Measurements from ENCODE around the gene SERP2. TPM values are rescaled to one million over a fixed set of nuclear protein-coding genes. Genes with fewer than 3 reads are reported as not detected.
"Not testable (repeated sequence)": the region's sequence is repeated elsewhere in the genome, so short reads cannot be mapped to it uniquely, and the experiment has no call there.

Gene SERP2
- total RNA-seq, result under 1 TPM in 2 of 3 donors, not detected in 1; 0.63 to 0.76 TPM

DNA sequence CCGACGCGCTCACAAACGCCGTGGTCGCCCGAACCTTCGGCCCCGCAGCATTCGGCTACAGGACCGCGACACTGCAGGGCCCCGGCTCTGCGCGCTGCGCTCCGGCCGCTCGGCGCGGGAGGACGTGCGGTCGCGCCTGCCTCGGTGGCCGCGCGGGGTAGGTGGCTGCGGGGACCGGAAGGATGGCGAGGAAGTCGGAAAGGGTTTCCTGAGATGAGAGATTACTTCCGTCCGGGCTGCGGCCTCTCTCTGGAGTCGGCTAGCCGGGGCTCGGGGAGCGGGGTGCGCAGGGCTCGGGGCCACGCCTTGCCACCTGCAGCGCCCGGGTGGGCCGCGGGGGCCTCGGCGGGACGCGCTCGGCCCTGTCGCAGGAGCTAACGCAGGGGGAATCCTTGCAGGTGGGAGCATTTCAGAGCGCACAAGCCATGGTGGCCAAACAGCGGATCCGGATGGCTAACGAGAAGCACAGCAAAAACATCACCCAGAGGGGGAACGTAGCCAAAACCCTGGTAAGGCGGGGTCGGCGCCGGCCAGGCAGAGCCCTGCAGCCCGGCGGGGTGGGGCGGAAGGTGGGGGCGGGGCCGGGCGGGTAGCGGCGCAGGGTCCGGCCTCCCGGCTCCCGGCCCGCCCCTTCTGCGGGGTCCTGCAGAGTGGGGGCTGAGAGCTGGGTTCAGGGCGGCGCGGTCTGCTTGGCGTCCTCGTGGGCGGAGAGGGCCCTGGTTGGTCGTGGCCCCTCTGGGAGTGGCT, at the start of gene SERP2:
TSS of gene SERP2 (plus strand) at position 224 of the 747 bp plus-strand sequence. CDS start at position 426, 202 bp downstream.
- H3K4me3 Mint-ChIP-seq, result peak within 1 kb of the TSS; percentile 43
- DNase-seq (no peak), ATAC-seq (peak; percentile 39 to 45)
- H3K9me3 Mint-ChIP-seq, result no peaks in the 10 kb centered on the region
- H3K27me3 Mint-ChIP-seq (ENCODE audit: low read depth), result peaks cover 45% of the 10 kb centered on the region
- H3K4me1 Mint-ChIP-seq (ENCODE audit: low read depth), result peaks cover 6% of the 10 kb centered on the region
- no peaks in the 10 kb centered on the region for H3K36me3 Mint-ChIP-seq (ENCODE audit: insufficient read depth)

DNA sequence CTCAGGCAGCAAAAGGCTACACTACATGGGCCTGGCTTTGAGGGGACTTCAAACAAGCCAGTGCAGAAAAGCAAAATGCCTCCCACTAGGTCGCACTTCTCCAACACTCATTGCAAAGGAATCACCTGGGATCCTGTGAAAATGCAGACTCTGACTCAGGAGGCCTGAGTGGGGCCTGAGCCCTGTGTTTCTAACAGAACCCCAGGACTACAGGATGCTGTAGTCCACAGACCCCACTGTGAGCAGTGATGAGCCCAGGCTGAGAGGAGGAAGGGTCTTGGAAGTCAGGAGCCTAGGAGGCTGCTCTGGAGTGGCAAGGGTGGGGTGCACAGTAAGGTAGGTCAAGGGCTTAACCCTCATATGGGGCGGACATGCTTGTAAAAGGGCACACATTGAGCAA, 46.7 kb upstream of the SERP2 start:
- no peak overlapping the region for H3K4me3 Mint-ChIP-seq
- H3K27me3 Mint-ChIP-seq (ENCODE audit: low read depth), result peaks cover 3% of the 10 kb centered on the region
- H3K4me1 Mint-ChIP-seq (ENCODE audit: low read depth), result no peaks in the 10 kb centered on the region
- no peaks in the 10 kb centered on the region for H3K9me3 Mint-ChIP-seq
- H3K36me3 Mint-ChIP-seq (ENCODE audit: insufficient read depth), result no peaks in the 10 kb centered on the region
- DNase-seq (no peak), ATAC-seq (no peak)

DNA sequence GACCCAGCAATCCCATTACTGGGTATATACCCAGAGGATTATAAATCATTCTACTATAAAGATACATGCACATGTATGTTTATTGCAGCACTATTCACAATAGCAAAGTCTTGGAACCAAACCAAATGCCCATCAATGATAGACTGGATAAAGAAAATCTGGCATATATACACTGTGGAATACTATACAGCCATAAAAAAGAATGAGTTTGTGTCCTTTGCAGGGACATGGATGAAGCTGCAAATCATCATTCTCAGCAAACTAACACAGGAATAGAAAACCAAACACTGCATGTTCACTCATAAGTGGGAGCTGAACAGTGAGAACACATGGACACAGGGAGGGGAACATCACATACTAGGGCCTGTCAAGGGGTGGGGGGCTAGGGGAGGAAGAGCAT, 44.6 kb upstream of the SERP2 start:
- not testable (repeated sequence) for DNase-seq; H3K9me3 Mint-ChIP-seq; H3K4me3 Mint-ChIP-seq; H3K36me3 Mint-ChIP-seq (ENCODE audit: insufficient read depth); ATAC-seq; H3K27me3 Mint-ChIP-seq (ENCODE audit: low read depth); H3K4me1 Mint-ChIP-seq (ENCODE audit: low read depth)

DNA sequence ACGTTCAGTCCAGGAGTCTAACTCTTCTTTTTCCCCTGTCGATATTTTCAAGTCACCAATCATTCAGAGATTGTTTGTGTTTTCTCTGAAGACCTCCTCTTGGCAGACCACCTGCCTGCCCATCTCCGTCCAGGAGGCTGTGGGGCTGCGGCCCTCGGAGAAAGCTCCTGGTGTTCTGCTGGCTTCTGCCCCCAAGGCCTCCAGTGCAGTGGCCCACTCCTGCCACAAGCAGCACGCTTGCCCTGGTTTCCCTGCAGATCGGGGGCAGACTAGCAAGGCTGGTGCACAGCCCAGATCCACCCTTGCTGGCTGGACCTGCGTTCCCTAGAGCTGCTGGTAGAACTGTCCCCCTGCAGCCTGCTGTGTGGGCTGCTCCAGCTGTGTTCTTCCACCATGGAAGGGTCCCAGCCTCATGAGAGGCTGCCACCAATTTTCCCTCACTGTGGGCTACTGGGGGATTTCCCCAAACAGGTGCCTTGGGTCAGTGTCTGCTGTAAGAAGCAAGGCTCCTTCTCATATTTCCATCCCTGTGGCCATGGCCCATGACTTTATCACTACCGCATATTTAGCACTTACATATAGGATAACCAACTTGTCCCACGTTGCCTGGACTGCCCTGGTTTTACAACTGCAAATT, 43.6 kb upstream of the SERP2 start:
- Mint-ChIP-seq H3K4me1 (ENCODE audit: low read depth) (no peaks in the 10 kb centered on the region), H3K9me3 (no peaks in the 10 kb centered on the region), H3K4me3 (no peak overlapping the region), H3K27me3 (ENCODE audit: low read depth) (peaks cover 3% of the 10 kb centered on the region), H3K36me3 (ENCODE audit: insufficient read depth) (no peaks in the 10 kb centered on the region)
- DNase-seq (no peak), ATAC-seq (no peak)

DNA sequence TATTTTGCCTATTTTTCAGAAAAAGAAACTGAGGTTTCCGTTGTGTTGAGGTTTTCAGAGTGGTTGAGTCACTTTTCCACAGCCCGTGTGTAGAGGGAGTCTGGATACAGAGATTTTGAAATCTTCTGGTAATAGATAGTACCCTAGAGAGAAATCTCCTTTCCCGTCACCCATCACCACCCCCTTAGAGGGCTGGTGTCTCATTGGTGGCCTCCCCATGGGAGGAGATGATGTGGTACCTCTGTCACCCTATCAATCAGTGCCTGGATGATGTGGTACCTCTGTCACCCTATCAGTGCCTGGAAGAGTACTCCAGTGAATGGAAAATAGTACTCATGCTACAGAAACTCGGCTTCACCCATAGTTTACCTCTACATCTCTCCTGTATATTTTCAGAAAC, 42.2 kb upstream of the SERP2 start:
- H3K9me3 Mint-ChIP-seq, result no peaks in the 10 kb centered on the region
- DNase-seq (no peak), ATAC-seq (peak; percentile 77 to 86)
- no peaks in the 10 kb centered on the region for H3K36me3 Mint-ChIP-seq (ENCODE audit: insufficient read depth)
- no peak overlapping the region for H3K4me3 Mint-ChIP-seq
- H3K27me3 Mint-ChIP-seq (ENCODE audit: low read depth), result peaks cover 3% of the 10 kb centered on the region
- no peaks in the 10 kb centered on the region for H3K4me1 Mint-ChIP-seq (ENCODE audit: low read depth)

DNA sequence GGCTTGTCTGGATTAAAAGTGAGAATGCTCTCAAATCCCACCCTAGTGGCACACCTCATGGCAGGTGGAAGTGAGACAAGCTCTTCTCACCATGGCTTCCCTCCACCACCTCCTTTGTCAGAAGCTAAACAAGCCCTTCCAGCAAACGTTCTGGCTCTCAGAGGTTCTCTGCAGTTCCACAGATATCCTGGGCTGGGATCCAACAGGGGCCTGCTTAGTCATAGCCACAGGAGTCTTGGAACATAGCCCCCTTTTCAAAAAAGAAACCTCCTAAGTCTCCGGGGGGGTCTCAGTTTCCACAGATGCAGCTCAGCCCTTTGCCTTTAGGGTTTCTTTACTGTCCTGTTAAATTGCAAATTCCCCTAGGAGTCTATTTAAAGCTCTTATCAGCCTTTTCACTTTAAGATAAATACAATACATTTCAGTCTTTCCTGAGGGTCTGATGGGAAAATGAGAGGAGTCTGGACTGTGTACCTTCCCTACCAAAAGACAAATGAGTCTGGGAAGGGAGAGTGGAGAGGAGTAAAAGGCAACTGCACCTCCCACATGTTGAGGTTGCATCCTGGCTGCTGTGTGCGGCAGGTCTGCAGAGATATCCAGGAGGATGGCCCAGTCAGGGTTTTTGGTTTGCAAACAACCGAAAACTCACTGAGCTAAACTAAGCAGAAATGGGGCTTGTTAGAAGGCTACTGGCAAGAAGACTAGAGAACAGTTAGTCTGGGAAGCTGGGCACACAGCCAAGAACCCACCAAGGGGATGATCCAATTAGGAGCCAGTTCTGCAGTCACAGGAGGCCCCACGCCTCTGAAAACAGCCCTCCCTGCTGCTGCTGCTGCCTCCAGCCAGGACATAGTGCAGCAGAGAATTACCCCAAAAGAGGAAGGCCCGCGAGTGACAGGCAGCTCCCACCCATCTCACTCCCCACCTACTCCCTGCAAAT, 41.4 kb upstream of the SERP2 start:
- Mint-ChIP-seq H3K27me3 (ENCODE audit: low read depth) (peaks cover 3% of the 10 kb centered on the region), H3K4me3 (no peak overlapping the region), H3K36me3 (ENCODE audit: insufficient read depth) (no peaks in the 10 kb centered on the region)

DNA sequence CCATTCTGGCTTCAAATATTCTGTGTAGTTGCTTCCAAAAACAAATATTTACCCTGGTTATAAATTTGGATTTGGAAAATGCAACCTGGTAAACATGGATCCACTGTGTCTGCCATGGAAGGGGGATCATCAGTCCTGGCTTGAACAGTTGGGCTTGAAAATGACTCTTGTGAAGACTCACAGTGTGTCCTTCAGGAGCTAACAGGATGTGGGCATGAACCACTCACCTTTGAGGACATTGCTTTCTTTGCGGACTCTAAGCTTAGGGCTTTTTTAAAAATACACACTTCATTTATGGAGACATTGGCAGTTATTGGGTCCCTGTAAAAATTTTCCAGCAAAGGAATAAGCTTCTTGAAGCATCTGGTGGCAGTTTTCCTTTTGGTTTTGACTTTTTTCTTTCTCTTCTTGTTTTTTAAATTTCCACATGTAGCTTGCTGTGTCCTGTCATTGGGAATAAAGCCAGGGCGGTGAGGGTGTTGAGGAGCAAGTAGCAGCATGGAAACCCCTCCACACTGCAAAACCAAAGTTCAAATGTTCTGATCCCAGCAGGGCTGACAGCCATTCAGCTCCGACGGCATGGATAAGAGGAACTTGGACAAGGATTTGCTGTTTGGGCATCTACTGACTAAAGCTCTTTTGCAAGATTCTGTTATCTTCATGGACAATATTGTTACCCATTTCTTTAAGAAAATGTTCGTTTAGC, 39.5 kb upstream of the SERP2 start:
- Mint-ChIP-seq H3K4me3 (no peak overlapping the region), H3K4me1 (ENCODE audit: low read depth) (peaks cover 3% of the 10 kb centered on the region), H3K27me3 (ENCODE audit: low read depth) (no peaks in the 10 kb centered on the region), H3K9me3 (no peaks in the 10 kb centered on the region), H3K36me3 (ENCODE audit: insufficient read depth) (no peaks in the 10 kb centered on the region)
- no peak for DNase-seq
- ATAC-seq, result no peak

More for the DNA sequence above, 41.4 kb upstream of the SERP2 start:
- DNase-seq (no peak), ATAC-seq (no peak)
- peaks cover 3% of the 10 kb centered on the region for H3K4me1 Mint-ChIP-seq (ENCODE audit: low read depth)
- H3K9me3 Mint-ChIP-seq, result no peaks in the 10 kb centered on the region

DNA sequence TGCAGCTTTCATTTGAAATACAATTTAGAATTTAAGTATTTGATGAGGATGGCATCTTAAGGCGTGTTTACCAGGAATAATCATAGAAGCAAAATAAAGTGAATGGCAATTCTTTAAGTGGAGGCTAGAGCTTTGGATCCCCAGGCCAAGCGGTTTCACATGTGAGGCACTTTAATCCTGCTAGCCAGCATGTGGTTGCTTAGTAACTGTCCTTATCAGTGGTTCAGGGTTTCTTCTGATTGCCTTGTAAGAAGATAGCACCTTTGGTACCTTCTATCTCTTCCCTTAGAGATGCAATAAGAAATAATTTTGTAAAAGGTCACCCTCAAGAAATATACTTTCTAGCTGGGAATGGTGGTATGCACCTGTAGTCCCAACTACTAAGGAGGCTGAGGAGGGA, 38.9 kb upstream of the SERP2 start:
- no peak for ATAC-seq
- Mint-ChIP-seq H3K4me3 (no peak overlapping the region), H3K4me1 (ENCODE audit: low read depth) (peaks cover 3% of the 10 kb centered on the region), H3K27me3 (ENCODE audit: low read depth) (no peaks in the 10 kb centered on the region), H3K36me3 (ENCODE audit: insufficient read depth) (no peaks in the 10 kb centered on the region), H3K9me3 (no peaks in the 10 kb centered on the region)
- no peak for DNase-seq

DNA sequence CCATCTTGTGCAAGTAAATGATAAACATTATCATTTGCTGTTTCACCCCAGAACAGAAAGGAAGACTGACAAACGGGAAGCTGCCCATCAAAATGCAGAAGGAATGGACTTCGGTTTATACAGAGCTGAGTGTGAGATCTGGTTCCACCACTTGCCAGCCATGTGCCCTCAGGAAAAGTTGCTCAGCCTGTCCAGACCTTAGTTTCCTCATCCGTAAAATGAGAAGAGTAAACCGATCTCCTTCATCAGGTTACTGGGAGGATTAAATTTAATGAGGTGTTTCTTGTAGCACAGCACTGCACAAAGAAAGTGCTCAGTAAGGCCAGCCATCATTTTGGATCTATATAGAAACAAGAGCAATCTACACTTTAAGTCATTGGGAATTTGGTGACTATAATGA, 36.7 kb upstream of the SERP2 start:
- Mint-ChIP-seq H3K4me1 (ENCODE audit: low read depth) (peaks cover 3% of the 10 kb centered on the region), H3K27me3 (ENCODE audit: low read depth) (no peaks in the 10 kb centered on the region), H3K4me3 (no peak overlapping the region), H3K36me3 (ENCODE audit: insufficient read depth) (no peaks in the 10 kb centered on the region), H3K9me3 (no peaks in the 10 kb centered on the region)
- no peak for ATAC-seq
- no peak for DNase-seq

DNA sequence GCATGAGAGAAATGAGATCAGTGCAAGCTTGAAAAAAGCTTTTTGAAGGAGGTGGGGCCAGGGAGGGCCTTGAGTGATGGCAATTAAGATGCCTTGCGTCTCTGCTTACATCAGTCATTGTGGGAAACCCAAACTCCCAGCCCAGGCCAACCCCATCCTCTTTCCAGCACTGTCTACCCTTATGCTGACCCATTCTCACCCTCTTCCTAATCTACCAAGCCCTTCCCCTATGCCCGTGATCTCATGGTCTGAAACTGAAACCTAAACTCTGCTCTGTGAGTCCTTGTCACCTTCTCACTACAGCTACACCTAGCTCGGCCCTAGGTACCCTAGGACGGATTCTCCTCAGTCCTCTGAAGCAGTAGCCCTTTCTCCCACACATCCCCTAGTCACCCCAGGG, 36.0 kb upstream of the SERP2 start:
- H3K9me3 Mint-ChIP-seq, result no peaks in the 10 kb centered on the region
- no peak for DNase-seq
- H3K36me3 Mint-ChIP-seq (ENCODE audit: insufficient read depth), result no peaks in the 10 kb centered on the region
- peaks cover 3% of the 10 kb centered on the region for H3K4me1 Mint-ChIP-seq (ENCODE audit: low read depth)
- peak in 1 of 2 donors; percentile 27 for ATAC-seq
- H3K4me3 Mint-ChIP-seq, result no peak overlapping the region
- H3K27me3 Mint-ChIP-seq (ENCODE audit: low read depth), result no peaks in the 10 kb centered on the region

DNA sequence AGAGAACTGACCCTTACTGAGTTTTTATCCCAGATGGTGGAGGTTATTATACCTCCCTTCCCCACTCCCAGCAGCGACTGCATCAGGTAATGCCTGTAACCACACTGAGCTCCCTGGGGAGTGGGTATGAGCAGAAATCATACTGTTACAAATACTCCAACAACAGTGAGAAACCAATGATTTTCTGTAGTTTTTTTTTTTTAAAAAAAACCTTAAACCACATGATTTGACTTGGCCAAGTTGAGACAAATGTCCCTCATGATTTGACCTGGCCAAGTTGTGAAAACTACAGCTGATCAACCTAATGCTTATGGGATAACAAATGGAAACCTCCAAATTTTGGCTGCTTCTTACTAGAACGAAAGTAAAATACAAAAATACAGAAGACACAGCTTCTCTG, 33.1 kb upstream of the SERP2 start:
- DNase-seq, result no peak
- ATAC-seq, result no peak
- Mint-ChIP-seq H3K27me3 (ENCODE audit: low read depth) (no peaks in the 10 kb centered on the region), H3K9me3 (no peaks in the 10 kb centered on the region), H3K36me3 (ENCODE audit: insufficient read depth) (no peaks in the 10 kb centered on the region), H3K4me1 (ENCODE audit: low read depth) (peaks cover 3% of the 10 kb centered on the region), H3K4me3 (no peak overlapping the region)

DNA sequence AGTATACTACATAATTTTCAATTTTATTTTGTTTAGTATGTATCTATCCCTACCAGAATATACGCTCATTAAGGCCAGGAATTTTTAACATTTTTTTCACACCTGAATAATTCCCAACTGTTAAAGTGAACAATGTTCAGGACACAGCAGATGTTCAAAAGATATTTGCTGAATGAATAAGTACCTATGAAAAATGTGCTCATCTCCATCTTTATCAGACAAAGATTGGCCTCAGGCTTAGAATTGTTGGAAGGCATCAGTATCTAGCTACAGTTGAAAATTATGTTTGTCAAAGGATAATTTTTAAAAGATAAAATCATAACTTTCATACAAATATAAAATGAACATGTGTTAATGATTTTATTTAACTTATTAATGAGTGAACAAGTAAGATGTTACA, 30.9 kb upstream of the SERP2 start:
- H3K4me1 Mint-ChIP-seq (ENCODE audit: low read depth), result no peaks in the 10 kb centered on the region
- no peak overlapping the region for H3K4me3 Mint-ChIP-seq
- no peaks in the 10 kb centered on the region for H3K9me3 Mint-ChIP-seq
- DNase-seq (no peak), ATAC-seq (no peak)
- no peaks in the 10 kb centered on the region for H3K27me3 Mint-ChIP-seq (ENCODE audit: low read depth)
- no peaks in the 10 kb centered on the region for H3K36me3 Mint-ChIP-seq (ENCODE audit: insufficient read depth)

DNA sequence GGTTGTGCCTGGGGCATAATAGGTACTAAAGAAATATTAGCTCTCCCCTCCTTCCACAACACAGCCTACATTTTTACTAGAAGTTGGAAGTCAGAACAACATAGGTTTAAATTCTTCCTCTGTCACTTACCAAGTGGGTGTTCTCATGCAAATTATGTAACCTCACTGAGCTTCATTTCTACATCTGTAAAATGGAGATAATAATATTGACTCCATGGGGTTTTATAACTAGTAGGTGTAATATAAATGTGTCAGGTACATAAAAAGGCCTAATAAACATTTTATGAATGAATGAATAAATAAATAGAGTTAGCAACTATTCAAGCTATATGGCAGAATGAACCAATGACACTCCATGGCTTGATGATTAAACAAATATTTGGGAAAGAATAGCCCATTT, 27.1 kb upstream of the SERP2 start:
- DNase-seq (no peak), ATAC-seq (no peak)
- no peaks in the 10 kb centered on the region for H3K9me3 Mint-ChIP-seq
- H3K36me3 Mint-ChIP-seq (ENCODE audit: insufficient read depth), result no peaks in the 10 kb centered on the region
- no peaks in the 10 kb centered on the region for H3K27me3 Mint-ChIP-seq (ENCODE audit: low read depth)
- H3K4me3 Mint-ChIP-seq, result no peak overlapping the region
- H3K4me1 Mint-ChIP-seq (ENCODE audit: low read depth), result peaks cover 2% of the 10 kb centered on the region

DNA sequence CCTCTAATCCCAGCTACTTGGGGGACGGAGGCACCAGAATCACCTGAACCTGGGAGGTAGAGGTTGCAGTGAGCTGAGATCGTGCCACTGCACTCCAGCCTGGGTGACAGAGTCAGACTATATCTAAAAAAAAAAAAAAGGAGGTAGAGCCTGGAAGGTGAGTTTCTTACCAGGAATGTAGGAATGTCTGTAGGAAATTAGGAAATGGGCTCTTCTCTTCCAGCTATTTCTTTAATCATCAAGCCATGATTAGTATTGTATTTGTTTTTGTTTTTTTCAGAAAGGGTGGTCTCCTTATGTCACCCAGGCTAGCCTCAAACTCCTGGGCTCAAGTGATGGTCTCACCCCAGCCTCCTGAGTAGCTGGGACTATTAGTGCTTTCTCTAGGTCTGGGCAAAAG, 26.3 kb upstream of the SERP2 start:
- no peaks in the 10 kb centered on the region for H3K27me3 Mint-ChIP-seq (ENCODE audit: low read depth)

More for the DNA sequence above, 26.3 kb upstream of the SERP2 start:
- Mint-ChIP-seq H3K4me1 (ENCODE audit: low read depth) (peaks cover 7% of the 10 kb centered on the region), H3K9me3 (no peaks in the 10 kb centered on the region), H3K4me3 (no peak overlapping the region), H3K36me3 (ENCODE audit: insufficient read depth) (no peaks in the 10 kb centered on the region)
- ATAC-seq (no peak), DNase-seq (no peak)

Measured in activated T-cell treated with anti-CD3 and anti-CD28 coated beads, Interleukin-2, amount 50 U/mL, for 4 hours (primary cell).